HG02870 (cell line): ENCODE measurements around the gene SETBP1.

ENCODE experiments used
- ATAC-seq: cut with Tn5 transposase; IDR thresholded peaks from one replicate; pipeline ENCODE4 v1.9.1; 2021; ENCODE audit warnings: mild to moderate bottlenecking, moderate library complexity; ENCODE audit not compliant: unreplicated experiment

Gene SETBP1

DNA sequence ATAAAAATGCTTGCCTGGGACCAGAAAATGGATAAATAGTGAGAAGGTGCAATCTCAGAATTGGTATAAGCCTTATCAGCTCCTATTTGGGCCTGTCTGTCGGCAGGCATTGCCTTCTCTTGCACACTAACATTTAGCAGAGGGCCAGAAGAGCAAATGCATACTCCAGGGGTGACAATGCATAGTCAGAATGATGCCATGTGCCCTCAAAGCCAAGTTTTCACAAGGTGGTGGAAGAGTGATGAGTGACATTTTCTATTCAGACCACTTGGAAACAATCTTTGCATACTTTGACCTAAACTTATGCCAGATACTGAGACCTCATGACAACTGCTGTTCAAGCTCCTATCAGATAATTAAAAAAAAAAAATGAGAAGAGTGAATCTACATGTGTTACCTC lies 276.3 kb downstream of the SETBP1 start:
- no peak for ATAC-seq

DNA sequence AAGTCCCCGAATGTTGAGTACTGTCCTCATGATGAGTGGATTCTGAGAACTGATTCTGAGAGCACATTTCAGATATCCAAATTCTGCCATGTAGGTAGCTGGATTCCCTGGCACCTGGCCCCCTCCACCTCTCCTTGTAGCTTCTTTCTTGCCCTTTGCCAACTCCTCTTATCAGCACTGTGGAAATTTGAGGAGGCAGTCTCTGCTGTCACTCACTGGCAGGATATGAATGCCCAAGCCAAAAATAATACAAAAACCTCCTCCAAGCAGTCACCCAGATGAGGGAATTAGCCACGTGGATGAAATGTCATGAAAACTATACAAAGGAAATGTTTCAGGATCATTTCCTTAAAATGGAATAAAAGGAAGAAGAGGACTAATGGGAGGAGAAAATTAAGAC lies 276.8 kb downstream of the SETBP1 start:
- no peak for ATAC-seq

DNA sequence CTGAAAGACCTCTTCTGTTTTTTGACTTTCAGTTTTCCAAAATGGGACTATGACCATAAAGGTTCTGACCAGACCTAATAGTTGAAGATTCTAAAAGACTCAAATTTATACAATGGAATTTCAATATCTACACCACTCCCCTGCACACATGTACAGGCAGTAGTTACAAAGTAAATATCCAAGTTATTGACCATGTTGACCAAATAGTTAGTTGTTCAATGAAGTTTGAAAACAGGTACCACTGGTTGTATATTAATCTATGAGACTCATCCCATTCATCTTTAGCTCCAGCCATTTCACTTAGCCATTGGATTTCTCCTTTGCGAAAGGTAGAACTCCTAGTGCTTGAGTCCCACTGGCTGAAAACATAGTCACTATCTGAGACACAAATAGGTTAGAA lies 277.4 kb downstream of the SETBP1 start:
- no peak for ATAC-seq

- no peak for ATAC-seq
Measured at GRCh38 chr18:44958455-44958854, 277.8 kb downstream of the SETBP1 start.

GRCh38 chr18:44959013-44959412 lies 278.3 kb downstream of the SETBP1 start:
- ATAC-seq = no peak

- no peak for ATAC-seq
Measured at GRCh38 chr18:44960580-44960979, 279.9 kb downstream of the SETBP1 start.

GRCh38 chr18:44961288-44961995 lies 280.8 kb downstream of the SETBP1 start:
- peak; percentile 66 for ATAC-seq

- no peak for ATAC-seq
Measured at GRCh38 chr18:44967599-44967998, 286.9 kb downstream of the SETBP1 start.

GRCh38 chr18:44968336-44968735 lies 287.6 kb downstream of the SETBP1 start:
- ATAC-seq = no peak

DNA sequence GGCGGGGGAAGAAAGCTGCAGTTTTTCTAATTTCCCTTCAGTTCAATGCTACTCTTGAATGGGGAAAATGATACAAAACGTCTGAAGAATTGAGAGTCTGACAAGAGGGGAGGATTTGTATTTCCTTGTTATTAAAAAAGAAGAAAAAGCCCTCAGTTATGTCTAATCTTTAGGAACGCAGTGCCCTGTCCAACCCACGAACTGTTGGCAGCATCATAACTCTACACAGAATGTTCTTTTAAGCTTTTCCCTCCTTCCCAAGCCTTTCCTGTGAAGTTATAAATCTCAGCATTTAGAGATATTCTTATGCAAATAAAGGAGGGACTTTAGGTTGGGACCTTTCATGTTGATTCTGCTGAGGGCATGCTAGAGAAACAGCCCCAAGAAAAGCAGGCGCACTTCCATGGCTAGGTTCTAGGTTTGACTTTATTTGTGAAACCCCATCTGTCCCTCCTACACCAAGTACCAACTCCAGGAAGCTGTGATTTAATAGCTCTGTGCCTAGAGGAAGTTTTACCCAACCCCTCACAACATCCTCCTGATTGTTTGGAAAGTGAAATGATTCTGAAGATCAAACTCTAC lies 288.6 kb downstream of the SETBP1 start:
- no peak for ATAC-seq

- ATAC-seq = no peak
Measured at GRCh38 chr18:44973282-44973681, 292.6 kb downstream of the SETBP1 start.

DNA sequence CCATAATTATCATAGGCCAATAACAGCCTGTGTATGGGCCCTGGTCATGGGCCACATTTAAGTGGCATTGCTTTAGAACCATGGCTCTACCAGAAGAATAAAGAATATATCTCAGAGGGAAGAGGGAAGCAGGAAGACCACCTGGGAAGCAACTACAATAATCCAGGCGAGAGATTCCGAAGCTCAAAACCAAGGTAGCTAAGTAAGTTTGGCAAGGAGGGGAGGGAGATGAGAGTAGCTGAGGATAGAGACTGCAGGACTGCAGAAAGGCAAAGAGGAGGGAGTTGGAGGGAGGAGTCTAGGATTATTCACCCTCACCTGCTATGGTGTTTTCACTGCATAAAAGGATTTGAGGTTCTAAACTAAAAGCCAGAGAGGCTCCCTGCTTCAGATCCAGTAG lies 293.5 kb downstream of the SETBP1 start:
- no peak for ATAC-seq

DNA sequence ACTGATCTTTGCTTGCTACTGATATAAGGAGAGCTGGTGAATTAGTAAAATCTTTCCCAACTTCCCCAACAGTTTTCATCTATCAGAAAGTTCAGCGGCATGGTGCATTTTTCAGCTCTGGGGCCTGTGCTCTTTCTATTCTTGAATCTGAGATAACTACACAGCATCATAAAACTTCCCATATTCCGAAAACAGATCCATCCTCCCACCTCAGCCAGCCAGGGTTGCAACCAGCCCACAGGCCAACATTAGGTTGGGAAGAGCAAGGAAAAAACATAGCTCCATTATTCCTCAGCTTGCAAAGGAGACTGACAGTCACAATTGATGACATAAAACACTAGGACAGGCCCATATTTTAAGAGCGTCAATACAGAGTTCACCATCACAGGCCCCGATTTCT lies 297.2 kb downstream of the SETBP1 start:
- no peak for ATAC-seq

- no peak for ATAC-seq
Measured at GRCh38 chr18:44979748-44980147, 299.1 kb downstream of the SETBP1 start.

DNA sequence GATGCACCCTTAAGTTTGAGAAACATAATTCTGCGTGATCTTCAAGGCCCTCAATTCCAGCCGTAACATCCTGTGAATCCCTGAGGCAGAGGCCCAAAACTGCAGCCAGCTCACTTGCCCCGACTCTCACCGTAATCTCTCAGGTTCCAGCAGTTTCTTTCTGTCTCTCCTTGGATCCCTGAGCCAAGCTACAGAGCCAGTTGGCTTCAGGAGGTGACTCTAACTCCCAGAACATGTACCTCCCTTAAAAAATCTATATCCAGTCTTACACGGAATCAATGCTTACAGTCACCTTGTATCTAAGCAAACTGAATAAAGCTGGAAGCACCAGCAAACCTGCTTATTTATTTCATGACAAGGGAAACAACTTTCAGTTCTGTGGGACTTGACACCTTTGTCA lies 300.4 kb downstream of the SETBP1 start:
- no peak for ATAC-seq

GRCh38 chr18:44986933-44987332 lies 306.2 kb downstream of the SETBP1 start:
- ATAC-seq = no peak

DNA sequence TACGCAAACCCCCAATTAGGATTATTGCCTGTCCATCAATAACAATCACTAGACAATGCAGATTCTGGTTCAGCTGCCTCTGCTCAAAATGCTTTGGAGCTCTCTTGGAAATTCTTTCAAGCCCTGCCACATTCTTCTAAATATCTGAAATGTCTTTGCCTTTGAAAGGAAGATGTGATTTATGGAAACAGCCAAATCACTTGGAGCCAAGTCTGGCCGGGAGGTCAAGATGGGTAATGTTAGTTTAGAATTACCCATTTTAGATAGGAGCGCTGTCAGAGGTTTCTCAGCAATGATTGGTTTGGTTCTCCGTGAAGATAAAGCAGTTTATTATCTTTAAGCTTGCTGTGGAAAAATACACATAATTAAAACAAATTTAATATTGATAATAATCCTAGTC lies 306.7 kb downstream of the SETBP1 start:
- no peak for ATAC-seq

DNA sequence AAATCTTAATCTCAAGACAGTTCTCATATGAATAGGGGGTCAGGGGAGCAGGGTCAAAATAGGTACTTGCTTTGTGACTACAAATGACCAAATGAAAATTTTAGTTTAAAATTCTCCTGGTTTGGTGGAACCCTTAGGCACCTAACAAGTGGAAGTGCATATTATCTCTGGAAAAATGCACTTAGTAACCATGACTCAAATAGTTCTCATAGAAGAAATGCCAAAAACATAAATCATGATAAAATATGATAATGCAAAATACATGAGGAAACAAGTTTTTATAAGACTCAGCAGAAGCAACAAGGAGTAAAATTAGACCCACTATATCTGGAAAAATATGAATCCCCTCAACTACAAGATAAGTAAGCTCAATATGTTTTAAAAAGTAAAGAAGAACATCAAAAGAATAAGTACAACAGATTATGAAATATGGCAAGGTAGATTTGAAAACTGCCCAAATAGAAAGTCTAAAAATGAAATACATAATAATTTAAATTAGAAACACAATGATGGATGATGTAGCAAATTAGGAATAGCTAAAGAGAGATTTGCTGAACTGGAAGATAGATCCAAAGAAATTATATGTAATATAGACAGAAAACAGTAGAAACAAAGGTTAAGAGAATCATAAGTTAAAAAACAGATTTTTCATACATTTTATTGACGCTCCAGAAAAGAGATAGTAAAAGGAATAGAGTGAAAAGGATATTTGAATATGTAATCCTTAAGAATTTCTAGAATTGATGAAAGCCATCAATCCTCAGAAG lies 308.3 kb downstream of the SETBP1 start:
- ATAC-seq = no peak

DNA sequence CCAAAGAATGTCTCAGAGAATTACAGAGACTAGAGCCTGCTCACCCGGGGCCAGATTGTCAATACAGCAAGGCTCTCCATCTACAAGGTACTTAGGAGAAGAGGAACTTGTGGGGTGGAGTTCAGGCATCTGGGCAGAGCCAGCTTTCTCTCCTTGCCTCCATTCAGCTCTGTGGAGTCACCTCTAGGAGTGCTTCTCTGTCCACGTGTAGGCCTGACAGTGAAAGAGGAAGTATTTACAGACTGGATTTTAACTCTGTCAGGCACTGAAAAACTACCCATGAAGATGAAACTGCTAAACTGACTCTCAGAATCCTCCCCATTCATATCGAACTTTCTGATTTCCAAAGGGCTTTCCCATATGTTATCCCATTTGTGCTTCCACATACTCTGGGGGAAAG lies 315.6 kb downstream of the SETBP1 start:
- ATAC-seq = peak; percentile 82

- ATAC-seq = no peak
Measured at GRCh38 chr18:44997174-44997573, 316.5 kb downstream of the SETBP1 start.

DNA sequence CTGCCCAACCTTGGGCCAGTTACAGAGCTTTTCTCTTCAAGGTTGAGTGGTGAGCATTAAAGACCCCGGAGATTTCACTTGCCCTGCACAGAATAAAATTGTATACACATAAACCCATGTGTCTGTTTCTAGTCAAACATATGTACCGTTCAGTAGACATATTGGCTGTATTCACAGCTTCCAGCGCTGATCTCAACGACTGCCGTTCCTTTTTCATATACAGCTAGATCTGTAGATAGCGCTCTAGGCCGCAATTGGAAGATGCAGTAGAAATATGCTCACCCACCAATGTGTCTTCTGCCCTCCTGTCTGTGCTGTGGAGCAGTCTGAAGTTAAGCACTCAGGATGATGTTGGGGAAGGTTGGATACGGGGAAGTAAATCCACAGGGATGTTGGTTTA lies 317.7 kb downstream of the SETBP1 start:
- no peak for ATAC-seq

DNA sequence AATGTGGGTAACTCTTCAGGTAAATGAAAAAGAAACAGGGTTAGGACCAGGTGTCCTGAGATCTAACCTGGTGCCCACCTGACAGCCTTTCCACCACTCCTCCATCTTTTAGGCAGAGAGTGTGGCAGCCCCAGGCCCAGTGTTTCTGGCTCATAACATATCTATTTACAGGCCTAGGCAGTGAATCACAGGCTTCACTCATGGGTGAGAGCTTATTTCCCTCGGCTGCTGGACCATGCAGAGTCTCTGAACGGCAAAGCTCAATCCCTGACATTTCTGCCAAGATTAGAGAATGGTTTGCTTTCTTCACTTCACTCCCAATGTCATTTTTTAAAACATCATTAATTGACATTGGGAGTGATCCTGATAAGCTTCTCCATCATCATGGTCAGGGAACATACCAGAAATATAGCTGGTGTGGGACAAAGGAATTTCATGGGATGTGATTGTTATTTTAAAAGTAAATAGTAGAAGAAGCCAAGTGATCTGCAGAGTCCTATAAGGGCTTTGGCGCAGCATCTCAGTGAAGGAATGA lies 323.9 kb downstream of the SETBP1 start:
- no peak for ATAC-seq
